Measurements from ENCODE around the gene PRRG4.

DNA sequence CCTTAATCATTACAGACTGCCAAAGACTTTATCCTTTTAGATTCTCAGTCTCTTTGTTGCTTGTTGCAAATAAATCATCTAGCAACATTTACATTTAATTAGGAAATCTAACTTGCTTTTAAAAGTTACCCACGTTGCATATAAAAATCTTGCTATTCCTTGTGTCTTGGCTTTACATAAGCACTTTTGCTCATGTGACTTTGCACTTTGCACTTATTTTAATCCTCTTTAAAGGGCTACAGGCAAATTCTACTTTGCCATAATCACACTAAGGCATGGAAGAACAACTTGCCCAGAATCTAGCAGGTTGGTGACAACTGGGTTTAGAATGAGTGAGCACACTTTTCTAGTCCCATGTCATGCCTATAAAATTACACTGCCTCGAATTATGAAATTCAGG is 25.9 kb downstream of the PRRG4 start:
- no peak for TF ChIP-seq POLR2AphosphoS5 (IDR thresholded peaks at IDR 0.05)
- TF ChIP-seq, protein P1, sequence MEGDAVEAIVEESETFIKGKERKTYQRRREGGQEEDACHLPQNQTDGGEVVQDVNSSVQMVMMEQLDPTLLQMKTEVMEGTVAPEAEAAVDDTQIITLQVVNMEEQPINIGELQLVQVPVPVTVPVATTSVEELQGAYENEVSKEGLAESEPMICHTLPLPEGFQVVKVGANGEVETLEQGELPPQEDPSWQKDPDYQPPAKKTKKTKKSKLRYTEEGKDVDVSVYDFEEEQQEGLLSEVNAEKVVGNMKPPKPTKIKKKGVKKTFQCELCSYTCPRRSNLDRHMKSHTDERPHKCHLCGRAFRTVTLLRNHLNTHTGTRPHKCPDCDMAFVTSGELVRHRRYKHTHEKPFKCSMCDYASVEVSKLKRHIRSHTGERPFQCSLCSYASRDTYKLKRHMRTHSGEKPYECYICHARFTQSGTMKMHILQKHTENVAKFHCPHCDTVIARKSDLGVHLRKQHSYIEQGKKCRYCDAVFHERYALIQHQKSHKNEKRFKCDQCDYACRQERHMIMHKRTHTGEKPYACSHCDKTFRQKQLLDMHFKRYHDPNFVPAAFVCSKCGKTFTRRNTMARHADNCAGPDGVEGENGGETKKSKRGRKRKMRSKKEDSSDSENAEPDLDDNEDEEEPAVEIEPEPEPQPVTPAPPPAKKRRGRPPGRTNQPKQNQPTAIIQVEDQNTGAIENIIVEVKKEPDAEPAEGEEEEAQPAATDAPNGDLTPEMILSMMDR (IDR thresholded peaks at IDR 0.05 in 8 of 11, conservative IDR thresholded peaks at IDR 0.05 in 3 of 11): no peak
- no peak for TF ChIP-seq POLR2A (IDR thresholded peaks at IDR 0.05)

All from spleen (tissue), 7 donors.